Mucosa of descending colon (tissue), 3 donors: ENCODE results near the gene MYCBP2. TPM values are rescaled to one million over a fixed set of nuclear protein-coding genes. Genes with fewer than 3 reads are reported as not detected.
A peak's percentile ranks its signal among the peaks of the same experiment; 100 is the strongest.

Experiments
- ATAC-seq: fragments of 200-7000 bp; cut with Tn5 transposase; one replicate; pipeline ENCODE4 v1.9.1; 2020; ENCODE audit warnings: mild to moderate bottlenecking, moderate library complexity
- DNase-seq, 3 donors: peaks; one replicate each; pipeline ENCODE4 v3.0.0-alpha.2; 2020
- H3K36me3 ChIP-seq: fragments of 200-600 bp; one replicate; pipeline ENCODE4 v1.8.0; 2021; ENCODE audit warnings: low read depth, mild to moderate bottlenecking
- H3K4me1 ChIP-seq: fragments of 200-600 bp; one replicate; pipeline ENCODE4 v1.8.0; 2021; ENCODE audit warnings: low read depth, mild to moderate bottlenecking
- H3K4me3 ChIP-seq: fragments of 200-600 bp; one replicate; pipeline ENCODE4 v1.8.0; 2021; ENCODE audit warnings: mild to moderate bottlenecking
- H3K9me3 ChIP-seq: fragments of 200-600 bp; one replicate; pipeline ENCODE4 v1.8.0; 2021; ENCODE audit warnings: mild to moderate bottlenecking
- CTCF ChIP-seq: fragments of 200-600 bp; IDR thresholded peaks from one replicate; pipeline ENCODE4 v1.8.0; 2022; ENCODE audit warnings: antibody characterized with exemption, mild to moderate bottlenecking
- intact Hi-C, 2 donors: fragments of 100-400 bp; cut with DNase I in 1 of 2; cut with micrococcal nuclease in 1 of 2; formaldehyde crosslinking; loops; one replicate each; pipeline versions ENCODE4 v1.11.0 to v1.11.1; 2022; cut with DNase I, micrococcal nuclease
- total RNA-seq, 3 donors: library from RNA; stranded (reverse); fragmentation: NEBNext Ultra II Directional in 2 of 3; extraction: Animal tissue kit (Norgen Biotek cat#: 25700) in 2 of 3; gene quantifications; one replicate each; pipeline versions ENCODE4 v1.2.1 to v1.2.4, GENCODE V29; 2021 to 2023
- donor health status: DM: no; HTN: no; CAD: no; lungs with moderate emphysema.
- donor health status: DM: no; HTN: no; CAD: no.
- donor health status: DM: no; HTN: yes; CAD: no.

MYCBP2 gene
- total RNA-seq, 3 donors from 2014 or later, result 27.6 to 81.5 (median 46.1) TPM

- no peak for TF ChIP-seq CTCF
- no peaks in the 10 kb centered on the region for H3K4me1 ChIP-seq
- intact Hi-C loops, result no loop called here
- no peak overlapping the region for H3K4me3 ChIP-seq
- H3K36me3 ChIP-seq, result no peaks in the 10 kb centered on the region
- ATAC-seq (peak; percentile 35), DNase-seq (no peak)
- H3K9me3 ChIP-seq, result no peaks in the 10 kb centered on the region
Measured at GRCh38 chr13:77345150-77345780, 18.4 kb upstream of the MYCBP2 start.

GRCh38 chr13:77343841-77344240, 16.9 kb upstream of the MYCBP2 start:
- TF ChIP-seq CTCF, result no peak
- Histone ChIP-seq H3K4me1 (no peaks in the 10 kb centered on the region), H3K4me3 (no peak overlapping the region), H3K9me3 (no peaks in the 10 kb centered on the region), H3K36me3 (no peaks in the 10 kb centered on the region)
- ATAC-seq (no peak), DNase-seq (no peak)
- intact Hi-C loops, result no loop called here

- Histone ChIP-seq H3K9me3 (no peaks in the 10 kb centered on the region), H3K36me3 (no peaks in the 10 kb centered on the region), H3K4me3 (no peak overlapping the region), H3K4me1 (no peaks in the 10 kb centered on the region)
- no peak for DNase-seq
- intact Hi-C loops, result no loop called here
- ATAC-seq, result peak; percentile 63
- no peak for TF ChIP-seq CTCF
Measured at GRCh38 chr13:77339408-77339807, 12.5 kb upstream of the MYCBP2 start.

- H3K4me1 ChIP-seq, result no peaks in the 10 kb centered on the region
- no peak for DNase-seq
- intact Hi-C loops, result no loop called here
- no peaks in the 10 kb centered on the region for H3K9me3 ChIP-seq
- peak; percentile 74 for ATAC-seq
- TF ChIP-seq CTCF, result no peak
- no peaks in the 10 kb centered on the region for H3K36me3 ChIP-seq
- no peak overlapping the region for H3K4me3 ChIP-seq
Measured at GRCh38 chr13:77338961-77339401, 12.1 kb upstream of the MYCBP2 start.

- intact Hi-C loops, result no loop called here
Measured at GRCh38 chr13:77338329-77338728, 11.4 kb upstream of the MYCBP2 start.

More at GRCh38 chr13:77338329-77338728, 11.4 kb upstream of the MYCBP2 start:
- Histone ChIP-seq H3K9me3 (no peaks in the 10 kb centered on the region), H3K4me3 (no peak overlapping the region), H3K4me1 (no peaks in the 10 kb centered on the region), H3K36me3 (no peaks in the 10 kb centered on the region)
- TF ChIP-seq CTCF, result no peak
- ATAC-seq (peak; percentile 7), DNase-seq (no peak)
